ENCODE results near the gene LRRC43. TPM values are rescaled to one million over a fixed set of nuclear protein-coding genes. Genes with fewer than 3 reads are reported as not detected.

The LRRC43 gene
- total RNA-seq, 4 donors from 2014 or later = 2.7 to 11.4 (median 5.3) TPM

DNA sequence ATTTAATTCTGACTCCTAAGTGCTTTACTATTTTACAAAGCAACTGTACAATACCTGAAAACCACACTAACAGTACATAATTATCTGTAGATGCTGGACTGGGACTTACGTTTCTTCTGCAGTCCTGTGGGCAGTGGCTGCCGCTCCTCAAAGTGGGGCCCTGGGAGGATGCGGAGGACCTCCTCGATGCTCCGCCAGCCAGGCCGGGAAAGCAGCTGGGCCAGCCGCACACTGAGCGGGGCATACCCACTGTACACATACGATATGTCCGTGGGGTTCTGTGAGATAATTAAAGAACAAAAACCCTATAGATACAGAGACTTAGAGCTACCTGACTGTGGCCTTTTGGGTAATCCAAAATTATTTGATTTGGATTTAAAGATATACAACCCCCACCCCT is 49.8 kb downstream of the LRRC43 start:
- no peaks in the 10 kb centered on the region for H3K9me3 ChIP-seq
- TF ChIP-seq, protein P1, sequence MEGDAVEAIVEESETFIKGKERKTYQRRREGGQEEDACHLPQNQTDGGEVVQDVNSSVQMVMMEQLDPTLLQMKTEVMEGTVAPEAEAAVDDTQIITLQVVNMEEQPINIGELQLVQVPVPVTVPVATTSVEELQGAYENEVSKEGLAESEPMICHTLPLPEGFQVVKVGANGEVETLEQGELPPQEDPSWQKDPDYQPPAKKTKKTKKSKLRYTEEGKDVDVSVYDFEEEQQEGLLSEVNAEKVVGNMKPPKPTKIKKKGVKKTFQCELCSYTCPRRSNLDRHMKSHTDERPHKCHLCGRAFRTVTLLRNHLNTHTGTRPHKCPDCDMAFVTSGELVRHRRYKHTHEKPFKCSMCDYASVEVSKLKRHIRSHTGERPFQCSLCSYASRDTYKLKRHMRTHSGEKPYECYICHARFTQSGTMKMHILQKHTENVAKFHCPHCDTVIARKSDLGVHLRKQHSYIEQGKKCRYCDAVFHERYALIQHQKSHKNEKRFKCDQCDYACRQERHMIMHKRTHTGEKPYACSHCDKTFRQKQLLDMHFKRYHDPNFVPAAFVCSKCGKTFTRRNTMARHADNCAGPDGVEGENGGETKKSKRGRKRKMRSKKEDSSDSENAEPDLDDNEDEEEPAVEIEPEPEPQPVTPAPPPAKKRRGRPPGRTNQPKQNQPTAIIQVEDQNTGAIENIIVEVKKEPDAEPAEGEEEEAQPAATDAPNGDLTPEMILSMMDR (IDR thresholded peaks at IDR 0.05) = no peak
- no peak for TF ChIP-seq POLR2A (IDR thresholded peaks at IDR 0.05)
- H3K4me1 ChIP-seq = no peaks in the 10 kb centered on the region
- no peak overlapping the region for H3K4me3 ChIP-seq (replicated peaks in 1 of 3)
- no peak for DNase-seq
- WGBS, 2 donors = 94 to 96% methylated on average over 10 of the region's 10 CpGs
- H3K36me3 ChIP-seq = peaks cover 37 to 40% of the 10 kb centered on the region in 2 donors
- no peaks in the 10 kb centered on the region for H3K27me3 ChIP-seq
- no peak overlapping the region for H3K27ac ChIP-seq
- intact Hi-C loops (cut with DNase I) = no loop called here

DNA sequence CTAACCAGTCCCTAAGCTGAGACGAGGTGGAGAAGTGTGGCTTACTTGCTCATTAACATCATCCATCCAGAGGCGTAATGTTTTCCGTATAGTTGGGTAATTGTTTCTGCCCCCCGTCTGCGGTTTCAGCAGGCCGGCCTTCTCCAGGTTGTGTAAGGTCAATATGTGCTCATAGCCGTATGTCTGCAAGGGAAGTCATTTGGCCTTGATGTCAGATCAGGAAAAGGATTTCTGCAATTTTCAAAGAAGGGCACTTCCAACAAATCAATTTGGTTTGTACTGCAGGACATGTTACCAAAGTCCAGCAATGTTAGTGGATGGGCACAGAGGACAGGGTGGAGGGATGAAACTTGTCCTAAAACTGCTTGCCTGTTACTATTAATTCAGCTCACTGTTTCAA is 52.8 kb downstream of the LRRC43 start:
- H3K36me3 ChIP-seq = peaks cover 34 to 41% of the 10 kb centered on the region in 2 donors
- WGBS, 2 donors = 89 to 93% methylated on average over 7 of the region's 7 CpGs

DNA sequence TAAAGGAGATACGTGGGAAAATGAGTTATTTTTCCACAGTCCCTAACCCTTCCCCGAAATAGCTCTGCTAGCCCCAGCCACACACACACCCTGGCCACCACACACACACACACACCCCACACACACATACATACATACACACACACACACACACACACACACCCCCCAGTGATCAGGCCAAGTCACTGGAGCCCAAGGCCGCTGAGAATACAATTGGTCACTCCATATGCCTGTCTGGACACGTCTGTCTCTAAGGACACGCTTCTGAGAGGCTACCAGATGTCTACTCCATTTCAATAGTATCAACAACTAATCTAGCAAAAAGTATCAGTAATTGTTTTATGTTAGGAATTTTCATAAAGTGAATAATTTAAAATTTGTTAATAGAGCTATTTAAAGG is 55.9 kb downstream of the LRRC43 start:
- Histone ChIP-seq H3K4me3 (replicated peaks in 1 of 3) (no peak overlapping the region), H3K36me3 (peaks cover 30 to 42% of the 10 kb centered on the region in 2 donors), H3K27me3 (no peaks in the 10 kb centered on the region), H3K9me3 (no peaks in the 10 kb centered on the region), H3K4me1 (no peaks in the 10 kb centered on the region), H3K27ac (no peak overlapping the region)
- no peak for DNase-seq
- TF ChIP-seq, protein P1 (IDR thresholded peaks at IDR 0.05) = no peak
- TF ChIP-seq POLR2A (IDR thresholded peaks at IDR 0.05) = no peak
- WGBS, 2 donors = 93 to 95% methylated on average over 5 of the region's 5 CpGs
- intact Hi-C loops (cut with DNase I) = no loop called here

More for the DNA sequence above, 52.8 kb downstream of the LRRC43 start:
- Histone ChIP-seq H3K9me3 (no peaks in the 10 kb centered on the region), H3K4me1 (no peaks in the 10 kb centered on the region), H3K27me3 (no peaks in the 10 kb centered on the region), H3K4me3 (replicated peaks in 1 of 3) (no peak overlapping the region), H3K27ac (no peak overlapping the region)
- TF ChIP-seq POLR2A (IDR thresholded peaks at IDR 0.05) = no peak
- TF ChIP-seq, protein P1 (IDR thresholded peaks at IDR 0.05) = no peak
- intact Hi-C loops (cut with DNase I) = no loop called here
- no peak for DNase-seq

DNA sequence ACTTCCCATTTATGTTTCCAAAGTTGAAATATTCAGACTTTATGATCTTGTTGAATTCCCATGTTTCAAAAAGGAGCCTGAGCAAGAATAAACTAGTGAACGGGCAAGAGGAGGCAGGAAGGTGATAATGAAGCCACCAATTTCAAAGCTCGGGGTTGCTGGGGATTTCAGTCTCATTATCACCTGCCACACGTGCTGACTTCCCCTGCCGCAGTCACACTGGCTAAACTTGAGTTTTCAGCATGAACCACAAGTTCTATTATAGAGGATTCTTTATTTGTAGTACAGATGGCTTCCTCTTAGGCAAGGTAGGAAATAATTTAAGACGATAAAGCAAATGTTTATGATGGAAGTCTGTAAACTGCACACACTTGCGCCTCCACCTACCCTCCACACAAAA is 61.0 kb downstream of the LRRC43 start:
- no peak for DNase-seq
- no peak overlapping the region for H3K27ac ChIP-seq
- no peak for TF ChIP-seq POLR2A (IDR thresholded peaks at IDR 0.05)
- TF ChIP-seq, protein P1 (IDR thresholded peaks at IDR 0.05) = no peak
- WGBS, 2 donors = 89 to 90% methylated on average over 6 of the region's 6 CpGs
- peaks cover 11 to 28% of the 10 kb centered on the region in 2 donors for H3K36me3 ChIP-seq
- no peaks in the 10 kb centered on the region for H3K27me3 ChIP-seq
- no peak overlapping the region for H3K4me3 ChIP-seq (replicated peaks in 1 of 3)
- intact Hi-C loops (cut with DNase I) = no loop called here
- H3K4me1 ChIP-seq = no peaks in the 10 kb centered on the region
- H3K9me3 ChIP-seq = no peaks in the 10 kb centered on the region

DNA sequence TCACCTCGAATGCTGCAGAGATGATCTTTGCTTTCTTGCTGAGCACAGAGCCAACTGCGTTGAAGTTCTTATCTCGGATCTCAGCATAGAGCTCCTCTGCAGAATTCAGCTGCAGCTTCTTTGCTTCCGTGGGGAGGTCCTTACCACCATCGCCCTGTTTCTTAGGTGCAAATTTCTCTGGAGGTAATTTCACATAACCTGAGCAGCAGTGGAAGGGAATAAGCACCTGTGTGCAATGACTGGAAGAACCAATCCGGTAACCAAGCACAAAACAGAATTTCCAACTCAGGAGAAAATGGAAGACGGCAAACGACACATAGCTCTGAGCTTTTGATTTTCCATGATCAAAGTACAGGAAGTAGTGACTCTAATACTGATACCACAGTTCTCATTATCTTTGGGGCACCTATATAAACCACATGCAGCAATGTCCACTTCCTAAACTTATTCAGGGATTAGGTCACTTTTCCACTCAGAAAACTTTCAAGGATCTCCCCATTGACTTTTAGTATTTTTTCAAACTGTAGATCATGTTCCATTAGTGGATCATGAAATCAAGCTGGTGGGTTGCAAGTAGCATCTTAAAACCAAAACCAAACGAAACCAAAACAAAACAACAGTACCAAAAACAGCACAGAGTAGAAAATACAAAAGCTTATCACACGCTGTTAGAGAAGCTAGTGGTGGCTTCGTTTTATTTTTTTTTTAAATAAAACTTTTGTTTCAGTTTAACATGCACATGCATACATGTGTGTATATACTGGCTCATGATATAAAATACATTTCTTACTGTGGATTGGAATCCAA is 61.8 kb downstream of the LRRC43 start:
- Histone ChIP-seq H3K4me1 (no peaks in the 10 kb centered on the region), H3K27me3 (no peaks in the 10 kb centered on the region), H3K36me3 (peaks cover 18 to 32% of the 10 kb centered on the region in 2 donors), H3K9me3 (no peaks in the 10 kb centered on the region), H3K27ac (no peak overlapping the region), H3K4me3 (replicated peaks in 1 of 3) (no peak overlapping the region)
- 87 to 91% methylated on average over 11 of the region's 11 CpGs for WGBS, 2 donors
- no peak for DNase-seq
- TF ChIP-seq POLR2A (IDR thresholded peaks at IDR 0.05) = no peak
- TF ChIP-seq, protein P1 (IDR thresholded peaks at IDR 0.05) = no peak
- intact Hi-C loops (cut with DNase I) = no loop called here
